Lung (tissue), 12 donors: Measurements from ENCODE around the gene C1orf50. TPM values are rescaled to one million over a fixed set of nuclear protein-coding genes. Genes with fewer than 3 reads are reported as not detected.

Experiments used
- ATAC-seq: fragments of 200-7000 bp; cut with Tn5 transposase; one replicate; pipeline ENCODE4 v1.9.1; 2020; ENCODE audit warnings: moderate number of reproducible peaks; ENCODE audit not compliant: insufficient read depth, low FRiP score
- DNase-seq, 3 donors: peaks; one replicate each; pipeline ENCODE4 v3.0.0-alpha.2; 2013 to 2017
- H3K27ac ChIP-seq, 2 donors: one replicate each; pipeline ENCODE4 v1.5.1; 2013; ENCODE audit warnings: mild to moderate bottlenecking in 2 of 2, moderate library complexity in 2 of 2, control low read depth in 1 of 2, inconsistent platforms in 1 of 2, low read depth in 1 of 2, low read length in 1 of 2
- H3K27me3 ChIP-seq, 3 donors: one replicate each; pipeline ENCODE4 v1.5.1; 2013; ENCODE audit warnings: low read length in 2 of 3; ENCODE audit not compliant: control insufficient read depth in 3 of 3, insufficient read depth in 3 of 3
- H3K36me3 ChIP-seq, 4 donors: one replicate each; pipeline ENCODE4 v1.5.1; 2013; ENCODE audit warnings: low read length in 4 of 4, mild to moderate bottlenecking in 1 of 4, moderate library complexity in 1 of 4; ENCODE audit not compliant: control insufficient read depth in 4 of 4, insufficient read depth in 4 of 4
- H3K4me1 ChIP-seq, 5 donors: one replicate each; pipeline ENCODE4 v1.5.1; 2013; ENCODE audit warnings: low read length in 5 of 5, mild to moderate bottlenecking in 2 of 5, moderate library complexity in 1 of 5; ENCODE audit not compliant: control insufficient read depth in 5 of 5, insufficient read depth in 5 of 5
- H3K4me3 ChIP-seq: one replicate; pipeline ENCODE4 v1.5.1; 2013; ENCODE audit warnings: mild to moderate bottlenecking, control low read depth, moderate library complexity
- H3K9ac ChIP-seq, 2 donors: one replicate each; pipeline ENCODE4 v1.5.1; 2013; ENCODE audit warnings: low read length in 2 of 2, control low read depth in 1 of 2; ENCODE audit not compliant: insufficient read depth in 1 of 2
- H3K9me3 ChIP-seq, 4 donors: one replicate each; pipeline ENCODE4 v1.5.1; 2013; ENCODE audit warnings: low read length in 3 of 4, mild to moderate bottlenecking in 1 of 4, moderate library complexity in 1 of 4; ENCODE audit not compliant: control insufficient read depth in 4 of 4, insufficient read depth in 3 of 4
- CTCF ChIP-seq: IDR thresholded peaks from 2 replicates; pipeline ENCODE4 v1.5.1; 2012; ENCODE audit warnings: mild to moderate bottlenecking; ENCODE audit errors: control extremely low read depth, extremely low read depth
- WGBS, 2 donors: extraction: QIAGEN DNeasy Blood & Tissue Kit; methylation state at CpG; one replicate each; pipeline ENCODE4 v1.1.7; 2013; 5-methylcytosine and 5-hydroxymethylcytosine counted together
- polyA plus RNA-seq, 2 donors: library from polyadenylated mRNA; stranded (reverse); fragments of 200-250 nt; gene quantifications; one replicate each; pipeline ENCODE4 v1.2.1, GENCODE V29; 2013
- total RNA-seq, 2 donors: library from RNA; depleted of rRNA in 1 of 2; stranded (reverse); fragments of >200 nt in 1 of 2; gene quantifications; one replicate each; pipeline ENCODE4 v1.2.1, GENCODE V29; 2014 to 2021
- donor health status: control.
- donor health status: control.
- donor health status: Bipolar disorder and iron deficiency.
- donor health status: healthy.
- donor health status: DM: yes; HTN: yes; CAD: no.

C1orf50 gene
- total and polyA plus RNA-seq, 4 donors = 2.6 to 4.6 (median 3.6) TPM

GRCh38 chr1:42757892-42758275, 9.2 kb upstream of the C1orf50 start:
- no peaks in the 10 kb centered on the region for H3K27me3 ChIP-seq
- H3K9ac ChIP-seq = no peak overlapping the region
- ATAC-seq (no peak), DNase-seq (no peak)
- H3K4me3 ChIP-seq = no peak overlapping the region
- no peaks in the 10 kb centered on the region for H3K9me3 ChIP-seq
- peaks cover 23 to 54% (median 43%) of the 10 kb centered on the region in 4 donors for H3K36me3 ChIP-seq
- no peak overlapping the region for H3K27ac ChIP-seq
- TF ChIP-seq CTCF = no peak
- H3K4me1 ChIP-seq = peaks cover 0 to 1% (median 0%) of the 10 kb centered on the region in 5 donors

DNA sequence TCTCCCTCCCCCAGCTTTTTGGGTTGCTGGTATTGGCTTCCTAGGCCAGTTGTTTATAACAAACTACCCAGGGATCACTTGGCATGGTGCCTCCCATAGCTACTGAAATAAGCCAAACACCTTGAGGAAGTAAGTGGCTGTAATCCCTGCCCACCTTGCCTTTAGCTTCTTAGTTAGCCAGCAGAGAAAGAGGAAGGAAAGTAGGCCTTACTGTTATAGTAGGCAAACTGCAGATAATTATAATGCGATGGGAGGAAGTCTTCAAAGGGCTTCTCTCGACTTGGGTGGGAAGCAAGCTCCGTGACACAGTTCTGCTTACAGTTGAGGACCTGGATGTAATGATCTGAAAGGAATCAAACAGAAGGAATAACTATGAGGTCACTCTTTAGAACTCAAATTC, 8.4 kb upstream of the C1orf50 start:
- Histone ChIP-seq H3K4me1 (peaks cover 0 to 1% (median 0%) of the 10 kb centered on the region in 5 donors), H3K9me3 (no peaks in the 10 kb centered on the region), H3K36me3 (peaks cover 23 to 49% (median 40%) of the 10 kb centered on the region in 4 donors), H3K4me3 (no peak overlapping the region), H3K27ac (no peak overlapping the region), H3K9ac (no peak overlapping the region), H3K27me3 (no peaks in the 10 kb centered on the region)
- ATAC-seq (no peak), DNase-seq (no peak)
- no peak for TF ChIP-seq CTCF
- WGBS, 2 donors = 32 to 72% methylated on average over 3 of the region's 3 CpGs

DNA sequence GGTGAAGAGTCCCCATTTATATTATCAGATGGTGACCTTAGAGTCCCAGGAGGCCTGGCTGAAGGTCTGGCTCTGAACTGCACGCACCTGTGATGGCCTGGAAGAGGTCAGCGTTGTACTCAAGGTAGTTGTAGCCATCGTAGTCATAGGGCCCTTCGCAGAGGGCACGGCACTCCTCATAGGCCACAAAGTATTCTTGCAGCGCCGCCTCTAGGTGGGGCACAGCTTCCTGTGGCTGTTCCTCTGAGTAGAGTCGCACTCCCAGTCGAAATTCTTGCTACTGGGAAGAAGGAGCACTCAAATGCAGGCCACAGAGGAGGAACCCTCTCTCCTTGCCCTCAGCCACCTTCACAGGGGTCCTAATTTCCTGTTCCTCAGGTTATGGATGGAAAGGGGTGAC, 7.9 kb upstream of the C1orf50 start:
- H3K9me3 ChIP-seq = no peaks in the 10 kb centered on the region
- H3K4me3 ChIP-seq = no peak overlapping the region
- DNase-seq (no peak), ATAC-seq (no peak)
- 57 to 73% methylated on average over 9 of the region's 9 CpGs for WGBS, 2 donors
- H3K36me3 ChIP-seq = peaks cover 23 to 46% (median 38%) of the 10 kb centered on the region in 4 donors
- H3K4me1 ChIP-seq = peaks cover 0 to 1% (median 0%) of the 10 kb centered on the region in 5 donors
- H3K27ac ChIP-seq = no peak overlapping the region
- H3K27me3 ChIP-seq = no peaks in the 10 kb centered on the region
- no peak overlapping the region for H3K9ac ChIP-seq
- no peak for TF ChIP-seq CTCF

GRCh38 chr1:42761567-42761966, 5.5 kb upstream of the C1orf50 start:
- DNase-seq = no peak
- WGBS, 2 donors = 94 to 97% methylated on average over 4 of the region's 4 CpGs
- H3K4me3 ChIP-seq = no peak overlapping the region
- peaks cover 14 to 36% (median 23%) of the 10 kb centered on the region in 4 donors for H3K36me3 ChIP-seq
- no peak for TF ChIP-seq CTCF
- H3K9ac ChIP-seq = no peak overlapping the region
- H3K27me3 ChIP-seq = no peaks in the 10 kb centered on the region
- H3K27ac ChIP-seq = no peak overlapping the region
- ATAC-seq = no peak
- peaks cover 4 to 14% (median 7%) of the 10 kb centered on the region in 5 donors for H3K4me1 ChIP-seq
- no peaks in the 10 kb centered on the region for H3K9me3 ChIP-seq
